CD14-positive monocyte (primary cell): ENCODE results near the gene AADAT. TPM values are rescaled to one million over a fixed set of nuclear protein-coding genes. Genes with fewer than 3 reads are reported as not detected.

Experiments
- DNase-seq, 3 donors: peaks; one replicate each; pipeline ENCODE4 v3.0.0-alpha.2; 2011 to 2022
- H2AFZ ChIP-seq: 2 replicates; pipeline ENCODE4 v1.6.0; 2012; ENCODE audit warnings: mild to moderate bottlenecking, low read depth, low read length, inconsistent platforms; ENCODE audit not compliant: insufficient read depth, poor library complexity, severe bottlenecking
- H3K27ac ChIP-seq, 2 donors: 1 replicate in 1 of 2; 2 replicates in 1 of 2; pipeline ENCODE4 v1.5.1; 2012 to 2013; ENCODE audit warnings: low read length in 2 of 2, control low read depth in 1 of 2, inconsistent platforms in 1 of 2, low read depth in 1 of 2, mild to moderate bottlenecking in 1 of 2
- H3K27me3 ChIP-seq, 2 donors: one replicate each; pipeline versions ENCODE4 v1.6.0 to v1.6.1; 2011 to 2013; ENCODE audit warnings: low read length in 2 of 2; ENCODE audit not compliant: control insufficient read depth in 2 of 2, insufficient read depth in 2 of 2
- H3K36me3 ChIP-seq, 2 donors: replicated peaks in 1 of 2; 1 replicate in 1 of 2; 2 replicates in 1 of 2; pipeline versions ENCODE4 v1.5.1 to v1.6.1; 2012 to 2013; ENCODE audit warnings: low read length in 2 of 2, control low read depth in 1 of 2, inconsistent platforms in 1 of 2, mild to moderate bottlenecking in 1 of 2; ENCODE audit not compliant: insufficient read depth in 2 of 2, control insufficient read depth in 1 of 2
- H3K4me1 ChIP-seq, 2 donors: 1 replicate in 1 of 2; 2 replicates in 1 of 2; pipeline versions ENCODE4 v1.5.1 to v1.6.1; 2012 to 2013; ENCODE audit warnings: low read length in 2 of 2, control low read depth in 1 of 2, inconsistent platforms in 1 of 2, mild to moderate bottlenecking in 1 of 2, moderate library complexity in 1 of 2; ENCODE audit not compliant: insufficient read depth in 2 of 2, control insufficient read depth in 1 of 2
- H3K4me2 ChIP-seq: replicated peaks from 2 replicates; pipeline ENCODE3; 2012; ENCODE audit warnings: low read length, moderate library complexity, mild to moderate bottlenecking; ENCODE audit not compliant: poor library complexity, severe bottlenecking; ENCODE audit errors: extremely low read depth
- H3K4me3 ChIP-seq, 3 experiments: fragments of 200-600 bp in 1 of 3; sonication (generic) in 1 of 3; replicated peaks in 1 of 3; 1 replicate in 2 of 3; 2 replicates in 1 of 3; pipeline ENCODE4 v1.5.1; 2011 to 2013; ENCODE audit warnings: low read length in 3 of 3, mild to moderate bottlenecking in 3 of 3, control low read depth in 2 of 3, low read depth in 2 of 3, inconsistent platforms in 1 of 3, moderate library complexity in 1 of 3
- H3K79me2 ChIP-seq: 2 replicates; pipeline ENCODE4 v1.6.0; 2012; ENCODE audit warnings: mild to moderate bottlenecking, control low read depth, inconsistent platforms, low read length, moderate library complexity; ENCODE audit not compliant: insufficient read depth
- H3K9ac ChIP-seq: 2 replicates; pipeline ENCODE4 v1.6.0; 2017; ENCODE audit warnings: low read length, mild to moderate bottlenecking; ENCODE audit not compliant: insufficient read depth, poor library complexity, severe bottlenecking
- H3K9me3 ChIP-seq, 2 donors: replicated peaks in 1 of 2; 1 replicate in 1 of 2; 2 replicates in 1 of 2; pipeline versions ENCODE4 v1.5.1 to v1.6.1; 2012 to 2013; ENCODE audit warnings: low read length in 2 of 2, control low read depth in 1 of 2; ENCODE audit not compliant: control insufficient read depth in 1 of 2, insufficient read depth in 1 of 2
- H4K20me1 ChIP-seq: 2 replicates; pipeline ENCODE4 v1.6.0; 2012; ENCODE audit warnings: mild to moderate bottlenecking, low read length, control low read depth, moderate library complexity; ENCODE audit not compliant: insufficient read depth
- H3K27ac Mint-ChIP-seq, 7 donors: one replicate each; pipeline ENCODE4 v1.8.0; 2020; ENCODE audit warnings: mild to moderate bottlenecking in 7 of 7, mixed read lengths in 7 of 7, moderate library complexity in 6 of 7, inconsistent platforms in 2 of 7
- H3K27me3 Mint-ChIP-seq, 3 donors: one replicate each; pipeline ENCODE4 v1.8.0; 2021 to 2022; ENCODE audit warnings: low read depth in 3 of 3, mild to moderate bottlenecking in 3 of 3, mixed read lengths in 3 of 3, moderate library complexity in 3 of 3, inconsistent platforms in 1 of 3
- H3K36me3 Mint-ChIP-seq, 2 donors: one replicate each; pipeline ENCODE4 v1.8.0; 2020; ENCODE audit warnings: mixed read lengths in 2 of 2, inconsistent platforms in 1 of 2, mild to moderate bottlenecking in 1 of 2
- H3K4me1 Mint-ChIP-seq: one replicate; pipeline ENCODE4 v1.8.0; 2020; ENCODE audit warnings: mild to moderate bottlenecking, mixed read lengths
- H3K4me3 Mint-ChIP-seq, 2 donors: one replicate each; pipeline ENCODE4 v1.8.0; 2020; ENCODE audit warnings: mild to moderate bottlenecking in 2 of 2, mixed read lengths in 2 of 2, moderate library complexity in 1 of 2
- H3K9me3 Mint-ChIP-seq, 7 donors: one replicate each; pipeline ENCODE4 v1.8.0; 2020 to 2022; ENCODE audit warnings: mixed read lengths in 7 of 7, mild to moderate bottlenecking in 6 of 7, moderate library complexity in 6 of 7, inconsistent platforms in 2 of 7
- WGBS: methylation state at CpG from one replicate; pipeline ENCODE4 v1.1.5; 2013; ENCODE audit warnings: missing lambda C conversion rate; ENCODE audit not compliant: insufficient coverage; 5-methylcytosine and 5-hydroxymethylcytosine counted together
- intact Hi-C, 2 donors: fragments of 100-400 bp; cut with micrococcal nuclease; formaldehyde crosslinking; loops; one replicate each; pipeline versions ENCODE4 v1.15.0 to v1.15.1; 2023
- polyA plus RNA-seq, 3 donors: library from polyadenylated mRNA; depleted of rRNA in 1 of 3; unstranded in 2 of 3; stranded (reverse) in 1 of 3; fragments of 300-500 nt in 2 of 3; fragments of >200 nt in 1 of 3; fragmentation: Illumina TruSeq in 2 of 3; gene quantifications; 1 replicate in 2 of 3; 2 replicates in 1 of 3; pipeline ENCODE4 v1.2.3, GENCODE V29; 2012 to 2021
- TF ChIP-seq, protein P1 (sequence below): fragments of 200-600 bp; IDR thresholded peaks from one replicate; pipeline ENCODE4 v1.8.0; 2022; ENCODE audit warnings: antibody characterized with exemption, mild to moderate bottlenecking

The AADAT gene
- polyA plus RNA-seq, 3 donors = not detected

DNA sequence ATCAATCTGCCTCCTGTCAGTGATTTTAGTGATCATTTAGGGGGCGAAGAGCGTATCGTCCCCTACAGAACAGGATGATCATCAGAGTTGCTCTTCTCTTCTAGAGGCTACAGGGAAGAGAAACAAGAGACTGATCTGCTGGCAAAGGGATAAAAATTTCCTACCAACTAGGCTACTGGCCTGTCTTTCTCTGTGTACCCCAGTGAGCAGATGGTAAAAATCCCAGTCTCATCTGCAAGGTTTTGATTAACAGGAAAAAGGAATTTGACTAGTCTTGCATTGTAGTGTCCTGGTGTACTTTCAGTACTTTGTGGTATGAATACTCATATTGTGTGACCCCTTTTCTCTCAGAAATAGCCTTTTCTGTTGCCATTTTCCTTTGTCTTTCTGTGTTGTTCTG lies 21.8 kb upstream of the AADAT start:
- 100% methylated on average over 2 of the region's 3 CpGs for WGBS

DNA sequence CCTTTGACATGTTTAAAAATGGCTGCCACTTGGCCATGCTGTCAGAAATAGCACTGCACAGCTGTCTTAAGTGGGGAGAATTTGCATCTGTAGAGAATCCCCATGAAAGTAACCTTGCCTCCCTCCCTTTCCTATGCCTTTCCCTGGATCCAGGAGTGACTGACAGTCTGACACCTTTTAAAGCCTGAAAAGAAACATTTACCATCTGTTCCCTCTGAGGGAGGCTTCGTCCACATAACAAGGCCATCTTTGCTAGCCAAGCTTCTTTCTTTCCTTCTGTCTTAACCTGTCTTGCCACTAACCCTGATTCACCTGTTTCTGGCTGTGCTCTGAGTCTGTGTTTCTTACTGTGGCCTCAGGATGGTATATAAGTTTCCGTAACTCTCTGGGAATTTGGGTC lies 21.3 kb upstream of the AADAT start:
- no peak overlapping the region for H3K27ac ChIP-seq
- no peaks in the 10 kb centered on the region for H3K36me3 ChIP-seq
- no peak overlapping the region for H3K4me2 ChIP-seq
- TF ChIP-seq, protein P1, sequence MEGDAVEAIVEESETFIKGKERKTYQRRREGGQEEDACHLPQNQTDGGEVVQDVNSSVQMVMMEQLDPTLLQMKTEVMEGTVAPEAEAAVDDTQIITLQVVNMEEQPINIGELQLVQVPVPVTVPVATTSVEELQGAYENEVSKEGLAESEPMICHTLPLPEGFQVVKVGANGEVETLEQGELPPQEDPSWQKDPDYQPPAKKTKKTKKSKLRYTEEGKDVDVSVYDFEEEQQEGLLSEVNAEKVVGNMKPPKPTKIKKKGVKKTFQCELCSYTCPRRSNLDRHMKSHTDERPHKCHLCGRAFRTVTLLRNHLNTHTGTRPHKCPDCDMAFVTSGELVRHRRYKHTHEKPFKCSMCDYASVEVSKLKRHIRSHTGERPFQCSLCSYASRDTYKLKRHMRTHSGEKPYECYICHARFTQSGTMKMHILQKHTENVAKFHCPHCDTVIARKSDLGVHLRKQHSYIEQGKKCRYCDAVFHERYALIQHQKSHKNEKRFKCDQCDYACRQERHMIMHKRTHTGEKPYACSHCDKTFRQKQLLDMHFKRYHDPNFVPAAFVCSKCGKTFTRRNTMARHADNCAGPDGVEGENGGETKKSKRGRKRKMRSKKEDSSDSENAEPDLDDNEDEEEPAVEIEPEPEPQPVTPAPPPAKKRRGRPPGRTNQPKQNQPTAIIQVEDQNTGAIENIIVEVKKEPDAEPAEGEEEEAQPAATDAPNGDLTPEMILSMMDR = no peak
- DNase-seq = no peak
- Mint-ChIP-seq H3K36me3 (no peaks in the 10 kb centered on the region), H3K4me3 (no peak overlapping the region), H3K9me3 (peaks cover 0 to 4% (median 0%) of the 10 kb centered on the region in 7 donors), H3K27me3 (peaks cover 0 to 3% (median 2%) of the 10 kb centered on the region in 3 donors), H3K4me1 (no peaks in the 10 kb centered on the region), H3K27ac (no peak overlapping the region)
- H4K20me1 ChIP-seq = no peaks in the 10 kb centered on the region
- H3K27me3 ChIP-seq = no peaks in the 10 kb centered on the region
- H3K9me3 ChIP-seq = no peaks in the 10 kb centered on the region
- no peak overlapping the region for H3K4me3 ChIP-seq
- no peaks in the 10 kb centered on the region for H3K79me2 ChIP-seq
- no peak overlapping the region for H2AFZ ChIP-seq
- intact Hi-C loops = no loop called here
- H3K4me1 ChIP-seq = no peaks in the 10 kb centered on the region
- no CpG with 5 or more reads among the region's 2 CpGs for WGBS
- no peak overlapping the region for H3K9ac ChIP-seq

More for the DNA sequence above, 21.8 kb upstream of the AADAT start:
- H3K27me3 Mint-ChIP-seq = peaks cover 0 to 4% (median 2%) of the 10 kb centered on the region in 3 donors
- no peaks in the 10 kb centered on the region for H4K20me1 ChIP-seq
- no peaks in the 10 kb centered on the region for H3K79me2 ChIP-seq
- no peak for DNase-seq
- H3K36me3 Mint-ChIP-seq = no peaks in the 10 kb centered on the region
- no peak overlapping the region for H3K4me3 Mint-ChIP-seq
- no peaks in the 10 kb centered on the region for H3K9me3 ChIP-seq
- H3K9ac ChIP-seq = no peak overlapping the region
- H3K27me3 ChIP-seq = no peaks in the 10 kb centered on the region
- H3K27ac ChIP-seq = no peak overlapping the region
- H3K27ac Mint-ChIP-seq = no peak overlapping the region
- no peak overlapping the region for H3K4me2 ChIP-seq
- no peak overlapping the region for H3K4me3 ChIP-seq
- H3K4me1 ChIP-seq = no peaks in the 10 kb centered on the region
- intact Hi-C loops = no loop called here
- H3K9me3 Mint-ChIP-seq = peaks cover 0 to 4% (median 0%) of the 10 kb centered on the region in 7 donors
- H2AFZ ChIP-seq = no peak overlapping the region
- H3K36me3 ChIP-seq = no peaks in the 10 kb centered on the region
- H3K4me1 Mint-ChIP-seq = no peaks in the 10 kb centered on the region
- TF ChIP-seq, protein P1 = no peak
